Measurements from ENCODE around the gene POMT2. TPM values are rescaled to one million over a fixed set of nuclear protein-coding genes. Genes with fewer than 3 reads are reported as not detected.

POMT2 gene
- total RNA-seq, 1 donor from 2014 or later = 11.4 TPM

DNA sequence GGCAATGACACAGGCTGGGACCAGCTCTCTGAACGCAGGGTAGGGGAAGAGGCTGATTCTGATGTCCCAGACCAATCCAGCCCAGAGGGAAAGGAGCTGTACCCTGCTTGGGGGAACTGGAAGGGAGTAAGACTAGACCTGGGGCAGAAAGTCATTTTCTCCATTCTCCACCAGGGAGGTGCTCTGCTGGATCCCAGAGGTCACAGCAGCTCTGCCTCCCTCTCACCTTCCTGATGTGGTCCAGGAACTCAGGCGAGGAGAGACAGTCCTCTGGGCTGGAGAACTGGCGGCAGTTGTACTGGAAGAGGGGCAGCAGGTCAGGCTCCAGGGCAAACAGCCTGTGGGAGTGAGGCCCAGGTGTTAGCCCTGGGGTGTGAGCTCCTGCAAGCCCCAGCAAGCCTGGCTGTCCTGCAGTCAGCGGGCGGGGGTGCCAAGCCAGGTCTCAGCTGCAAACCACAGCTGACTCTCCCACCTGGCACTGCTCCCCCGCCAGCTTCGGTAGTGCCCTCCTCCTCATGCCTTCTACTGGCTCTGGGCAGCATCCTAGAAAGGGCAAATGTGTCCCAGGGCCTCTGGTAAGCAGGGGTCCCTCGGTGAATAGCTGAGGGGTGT, 51.6 kb downstream of the POMT2 start:
- intact Hi-C loops (cut with micrococcal nuclease) = no loop called here

GRCh38 chr14:77267937-77268699, 52.6 kb downstream of the POMT2 start:
- intact Hi-C loops (cut with micrococcal nuclease) = no loop called here

- intact Hi-C loops (cut with micrococcal nuclease) = no loop called here
These were observed 54.3 kb downstream of the POMT2 start for GRCh38 chr14:77266336-77266735.

DNA sequence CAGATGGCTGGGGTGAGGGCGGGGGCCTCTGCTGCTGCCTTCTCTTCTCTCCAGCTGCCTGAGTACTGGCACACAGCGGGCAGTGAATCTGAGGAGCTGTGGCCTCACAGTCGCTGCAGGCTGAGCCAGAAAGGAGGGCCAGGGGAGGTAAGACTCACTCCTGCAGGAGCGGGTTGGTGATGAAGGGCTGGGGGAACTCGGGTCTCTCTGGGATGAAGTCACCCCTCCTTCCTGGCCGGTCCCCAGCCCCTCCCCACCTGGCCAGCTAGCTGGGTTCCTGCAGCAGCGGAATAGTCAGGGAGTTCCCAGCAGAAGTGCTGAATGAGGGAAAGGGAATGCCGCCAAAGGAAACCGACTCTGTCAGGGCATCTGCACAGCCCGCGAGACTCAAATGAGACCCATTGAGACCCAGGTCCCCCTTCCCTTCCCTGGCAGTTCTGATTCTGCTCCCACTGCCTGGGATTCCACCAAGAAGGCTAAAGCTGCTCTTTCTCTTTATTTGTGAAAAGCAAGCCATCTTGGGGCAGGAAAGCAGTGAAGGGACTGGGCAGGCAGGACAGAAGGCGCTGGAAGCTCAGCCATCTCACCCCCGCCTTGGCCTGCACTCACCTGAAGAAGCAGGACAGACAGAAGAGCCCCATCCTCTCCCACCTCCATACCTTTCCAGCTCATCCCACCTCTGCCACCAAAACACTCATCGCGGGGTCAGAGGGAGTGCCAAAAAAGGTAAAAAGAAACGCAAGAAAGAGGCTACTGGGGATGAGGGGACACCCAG, 54.9 kb downstream of the POMT2 start:
- intact Hi-C loops (cut with micrococcal nuclease) = no loop called here

DNA sequence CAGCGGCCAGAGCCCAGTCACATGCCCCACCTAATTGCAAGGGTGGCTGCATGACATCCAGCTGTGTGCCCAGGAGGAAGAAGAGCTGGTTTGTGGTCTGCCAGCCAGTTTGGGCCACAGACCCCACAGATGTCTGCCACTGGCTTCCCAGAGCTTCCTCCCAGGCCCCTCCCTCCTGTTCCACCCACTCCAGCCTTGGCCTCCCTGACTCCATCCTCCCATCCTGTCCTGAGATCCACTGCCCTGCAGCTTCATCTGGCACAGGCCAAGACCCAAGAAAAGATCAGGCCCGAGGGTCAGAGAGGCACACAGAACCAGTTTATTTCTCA, 55.5 kb downstream of the POMT2 start:
- intact Hi-C loops (cut with micrococcal nuclease) = no loop called here

DNA sequence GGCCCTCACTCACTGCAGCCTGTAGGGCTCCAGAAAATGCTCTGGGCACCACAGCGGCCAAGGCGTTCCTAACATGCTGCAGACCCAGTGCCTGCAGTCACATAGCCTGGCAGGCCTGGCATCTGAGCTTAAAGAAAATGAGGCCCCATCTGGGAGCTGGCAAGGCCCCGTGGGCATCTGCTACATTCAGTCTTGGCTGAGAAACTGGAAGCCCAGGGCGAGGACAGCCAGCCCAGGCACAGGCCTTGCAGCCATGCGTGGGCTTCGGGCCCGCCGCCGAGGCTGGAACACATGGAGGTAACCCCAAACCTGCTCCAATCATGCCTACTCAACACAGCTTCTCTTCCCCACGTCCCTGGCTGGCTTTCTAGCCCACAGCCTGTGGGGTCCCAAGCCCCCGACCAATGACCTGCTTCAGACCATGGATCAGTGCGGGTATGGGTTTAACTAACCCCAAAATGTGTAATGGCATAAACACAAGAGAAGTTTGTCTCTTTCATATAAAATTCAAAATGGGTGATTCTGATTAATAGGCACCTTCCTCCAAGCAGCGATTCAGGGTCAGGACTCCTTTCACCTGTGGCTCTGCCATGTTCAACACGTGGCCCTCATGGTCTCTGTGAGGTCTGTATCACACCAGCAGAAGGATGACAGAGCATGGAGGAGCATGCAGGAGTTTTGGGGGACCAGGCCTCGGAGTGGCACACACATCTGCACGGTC, 56.1 kb downstream of the POMT2 start:
- intact Hi-C loops (cut with micrococcal nuclease) = no loop called here

GRCh38 chr14:77260631-77261030, 60.1 kb downstream of the POMT2 start:
- intact Hi-C loops (cut with micrococcal nuclease) = no loop called here

- intact Hi-C loops (cut with micrococcal nuclease) = no loop called here
These were observed 60.5 kb downstream of the POMT2 start for GRCh38 chr14:77260199-77260598.

DNA sequence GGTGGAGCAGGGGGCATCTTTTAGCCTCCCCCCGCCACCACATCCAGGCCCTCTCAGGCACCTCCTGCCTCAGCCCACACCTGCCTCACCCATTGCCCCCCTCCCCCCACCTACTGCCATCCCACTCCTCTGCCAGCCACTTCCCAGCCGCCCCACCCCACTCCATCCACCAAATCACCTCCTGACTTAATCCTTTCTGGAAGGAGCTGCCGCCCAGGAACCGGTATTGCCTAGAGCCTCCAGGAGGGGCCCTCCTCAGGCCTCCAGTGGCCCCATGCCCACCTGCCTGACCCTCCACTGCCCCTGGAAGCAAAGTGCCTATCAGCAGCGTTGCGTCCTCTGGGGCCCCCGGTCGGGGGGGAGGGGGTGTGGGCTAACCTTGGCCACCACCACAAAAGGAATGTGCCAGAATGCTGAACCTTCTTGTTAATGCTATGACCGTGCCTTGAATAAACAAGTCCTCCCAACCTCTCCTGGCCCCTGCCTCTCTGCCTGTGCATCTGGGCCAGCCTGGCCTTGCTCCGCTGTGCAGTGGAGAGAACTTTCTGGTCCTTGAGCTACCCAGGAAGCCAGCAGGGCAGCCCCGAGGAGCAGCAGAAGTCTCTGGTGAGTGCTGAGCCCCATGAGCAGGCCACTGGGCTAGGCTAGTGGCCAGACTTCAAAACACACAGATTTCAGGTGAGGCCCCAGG, 61.5 kb downstream of the POMT2 start:
- intact Hi-C loops (cut with micrococcal nuclease) = no loop called here

- intact Hi-C loops (cut with micrococcal nuclease) = no loop called here
These were observed 62.1 kb downstream of the POMT2 start for GRCh38 chr14:77258566-77258965.

GRCh38 chr14:77257700-77258099, 63.0 kb downstream of the POMT2 start:
- intact Hi-C loops (cut with micrococcal nuclease) = no loop called here

DNA sequence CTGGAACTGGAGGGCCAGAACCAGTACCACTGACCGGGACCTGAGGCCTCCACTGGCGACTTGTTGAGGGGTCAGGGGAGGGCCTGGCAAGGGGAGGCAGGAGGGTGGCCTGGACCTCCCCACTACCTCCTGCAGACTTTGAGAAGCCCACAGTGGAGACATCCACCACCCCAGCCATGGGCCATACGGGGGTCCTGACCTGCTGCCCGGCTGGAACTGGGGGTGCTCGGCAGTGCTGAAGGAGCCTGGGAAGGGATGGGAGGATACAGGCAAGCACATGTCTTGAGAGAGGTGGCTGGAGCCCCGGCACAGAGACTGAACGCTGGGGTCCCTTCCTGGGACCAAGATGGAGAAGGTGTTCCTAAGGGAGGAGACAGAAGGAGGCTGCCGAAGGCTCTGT, 64.0 kb downstream of the POMT2 start:
- intact Hi-C loops (cut with micrococcal nuclease) = no loop called here

DNA sequence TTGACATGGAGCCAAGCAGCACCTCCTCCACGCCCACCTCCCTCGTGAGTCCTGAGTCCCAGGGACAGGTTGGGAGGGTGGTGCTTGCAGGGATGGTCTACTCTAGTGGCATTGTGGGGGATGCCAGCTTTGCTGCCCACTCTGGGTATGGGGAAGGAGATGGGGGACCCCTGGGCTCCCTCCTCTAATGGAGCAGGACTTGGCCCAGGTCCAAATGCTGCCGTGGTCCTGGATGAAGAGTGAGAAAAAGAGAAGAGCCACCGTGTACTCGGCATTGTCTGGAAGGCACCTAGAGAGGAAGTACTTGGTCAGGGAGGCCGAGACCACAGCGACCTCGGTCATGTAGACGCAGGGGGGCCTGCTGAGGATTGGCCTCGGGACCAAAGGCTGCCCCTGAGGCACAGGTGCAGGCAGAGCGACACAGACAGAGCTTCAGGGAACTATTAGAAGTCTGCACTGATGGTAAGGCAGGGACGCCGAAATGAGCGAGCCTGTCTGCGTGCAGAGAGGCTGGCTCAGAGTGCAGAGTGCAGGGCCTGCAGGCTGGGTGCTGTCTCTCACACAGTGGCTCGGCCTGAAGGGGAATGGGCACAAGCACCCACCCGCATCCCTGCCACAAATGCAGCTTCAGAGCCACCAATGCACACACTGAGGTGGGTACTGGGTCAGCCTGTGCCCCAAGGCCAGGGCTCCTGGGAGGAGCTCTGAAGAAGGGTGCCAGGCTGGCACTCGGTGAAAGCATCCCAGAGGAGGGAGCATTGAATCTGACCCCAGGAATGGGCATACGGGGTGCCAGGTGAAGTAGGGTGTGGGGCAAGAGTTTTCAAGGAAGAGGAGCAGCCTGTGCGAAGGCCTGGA, 67.1 kb downstream of the POMT2 start:
- intact Hi-C loops (cut with micrococcal nuclease) = no loop called here

DNA sequence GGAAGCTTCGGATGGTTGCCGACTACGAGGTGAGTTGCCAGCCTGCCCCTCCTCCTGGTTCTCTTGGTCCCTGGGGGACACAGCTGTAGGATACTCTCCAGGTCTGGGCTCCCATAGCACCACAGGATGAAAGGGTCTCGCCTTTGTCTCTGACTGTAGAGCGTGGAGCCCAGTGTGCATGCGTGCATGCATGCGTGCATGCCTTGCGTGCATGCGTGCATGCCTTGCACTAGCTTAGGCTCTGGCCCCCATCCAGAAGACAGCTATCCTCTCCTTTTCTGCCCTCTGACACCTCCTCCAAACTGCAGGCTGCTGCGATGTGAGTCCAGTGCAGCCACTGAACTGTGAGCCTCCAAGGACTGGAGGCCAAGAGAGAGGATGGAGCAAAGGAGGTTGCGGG, 68.8 kb downstream of the POMT2 start:
- intact Hi-C loops (cut with micrococcal nuclease) = no loop called here

DNA sequence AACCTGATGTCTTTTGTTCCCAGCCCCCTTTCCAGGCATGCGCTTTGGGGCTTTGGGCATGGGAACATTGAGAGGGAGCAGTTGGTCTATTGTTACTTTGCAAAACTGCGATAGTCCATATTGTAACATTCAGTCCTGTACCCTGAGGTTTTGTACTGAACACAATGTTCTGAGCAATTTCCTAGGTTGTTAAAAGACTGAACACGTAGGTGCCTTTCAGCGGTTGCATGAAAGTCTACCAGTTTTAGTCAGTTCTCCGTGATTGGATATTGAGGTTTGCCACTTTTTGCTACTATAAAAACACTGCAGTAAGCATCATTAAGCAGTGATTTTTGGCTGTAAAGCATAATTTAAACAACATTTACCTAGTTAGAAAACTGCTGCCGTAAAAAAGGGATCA, 69.8 kb downstream of the POMT2 start:
- intact Hi-C loops (cut with micrococcal nuclease) = no loop called here

- intact Hi-C loops (cut with micrococcal nuclease) = no loop called here
These were observed 71.4 kb downstream of the POMT2 start for GRCh38 chr14:77249286-77249685.

- intact Hi-C loops (cut with micrococcal nuclease) = no loop called here
These were observed 72.0 kb downstream of the POMT2 start for GRCh38 chr14:77248666-77249065.

DNA sequence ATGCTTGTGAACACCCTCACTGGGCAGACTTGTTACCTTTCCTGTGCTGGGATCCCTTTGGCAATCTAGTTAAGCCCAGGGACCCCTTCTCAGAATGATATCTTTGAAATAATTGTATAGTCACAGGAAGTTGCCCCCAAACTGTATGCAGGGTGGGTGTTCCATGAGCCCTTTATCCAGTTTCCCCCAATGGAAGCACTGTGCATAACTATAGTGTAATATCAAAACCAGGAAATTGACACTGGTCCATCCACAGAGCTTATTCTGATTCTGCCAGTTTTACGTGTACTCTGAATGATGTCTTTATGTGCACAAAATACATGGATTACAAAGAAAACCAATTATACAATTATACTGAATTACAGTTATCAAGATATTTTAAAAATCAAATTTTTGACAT, 73.9 kb downstream of the POMT2 start:
- intact Hi-C loops (cut with micrococcal nuclease) = no loop called here

DNA sequence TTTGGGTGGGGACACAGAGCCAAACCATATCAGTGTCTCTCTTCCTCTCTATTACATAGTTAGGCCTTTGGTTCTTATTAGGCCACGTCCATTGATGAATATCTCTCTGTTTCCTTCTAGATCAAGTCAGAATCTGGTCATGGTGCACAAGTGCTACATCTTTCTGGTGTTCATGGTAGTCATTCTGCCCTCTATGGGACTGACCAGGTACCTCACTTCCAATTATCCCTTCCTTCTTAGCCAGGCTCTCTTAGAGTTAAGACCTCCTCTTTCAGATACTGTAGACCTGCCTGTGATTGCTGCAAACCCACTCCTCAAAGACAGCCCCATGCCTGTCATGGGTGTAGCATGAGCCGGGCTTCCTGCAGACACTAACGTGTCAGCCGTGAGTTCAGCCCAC, 74.9 kb downstream of the POMT2 start:
- intact Hi-C loops (cut with micrococcal nuclease) = no loop called here

DNA sequence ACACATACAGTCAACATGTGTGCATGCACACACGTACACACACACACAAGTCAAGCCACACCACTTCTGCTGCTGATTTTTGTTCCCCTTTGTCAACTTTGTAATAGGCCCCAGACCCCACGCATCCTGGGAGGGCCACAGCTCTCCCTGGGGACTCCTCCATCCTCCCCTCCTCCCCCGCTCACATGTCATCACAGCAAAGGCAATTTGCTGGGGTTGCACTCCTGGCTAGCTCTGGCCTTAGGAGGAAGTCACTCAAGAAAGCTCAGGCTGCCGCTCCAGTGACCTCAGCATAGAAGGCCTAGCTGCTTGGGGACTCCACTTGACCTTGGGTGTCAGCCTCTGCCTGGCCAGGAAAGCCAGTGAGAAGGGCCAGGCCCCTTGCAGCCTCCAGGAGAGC, 76.8 kb downstream of the POMT2 start:
- intact Hi-C loops (cut with micrococcal nuclease) = no loop called here

Measured in T-helper 1 cell treated with Interleukin-12 subunit alpha and Interleukin-12 subunit beta and Interleukin-4 antibody, amounts not matched to agents 30 ng/mL and 1 ng/mL, for 36 hours (primary cell).